Neural progenitor cell (in vitro differentiated cells): ENCODE results near the gene MICB.

Experiments used
- EZH2 ChIP-seq: fragments of 200-600 bp; sonication (generic); IDR thresholded peaks from 2 replicates; pipeline ENCODE4 v1.6.1; 2017; ENCODE audit warnings: antibody characterized with exemption, mild to moderate bottlenecking, moderate library complexity
- TF ChIP-seq, protein P1 (sequence below): fragments of 200-600 bp; sonication (generic); IDR thresholded peaks from 2 replicates; pipeline ENCODE4 v1.5.1; 2017; ENCODE audit warnings: antibody characterized with exemption, mild to moderate bottlenecking

DNA sequence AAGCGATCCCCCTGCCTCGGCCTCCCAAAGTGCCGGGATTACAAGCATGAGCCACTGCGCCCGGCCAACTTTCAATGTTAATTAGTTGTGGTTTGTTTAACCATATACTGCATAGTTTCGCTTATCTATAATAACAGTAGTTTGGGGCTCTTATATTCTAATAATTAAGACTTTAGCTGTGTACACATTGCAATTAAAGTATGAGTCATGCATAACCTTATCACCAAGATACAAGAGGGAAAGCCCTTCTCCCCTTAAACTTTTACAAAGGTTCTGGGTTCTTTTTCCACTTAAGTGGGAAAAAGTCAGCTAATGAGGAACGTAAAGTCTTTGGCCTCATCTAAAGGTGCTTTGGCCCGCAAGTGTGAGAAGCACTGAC, 27.6 kb downstream of the MICB start:
- TF ChIP-seq, protein P1, sequence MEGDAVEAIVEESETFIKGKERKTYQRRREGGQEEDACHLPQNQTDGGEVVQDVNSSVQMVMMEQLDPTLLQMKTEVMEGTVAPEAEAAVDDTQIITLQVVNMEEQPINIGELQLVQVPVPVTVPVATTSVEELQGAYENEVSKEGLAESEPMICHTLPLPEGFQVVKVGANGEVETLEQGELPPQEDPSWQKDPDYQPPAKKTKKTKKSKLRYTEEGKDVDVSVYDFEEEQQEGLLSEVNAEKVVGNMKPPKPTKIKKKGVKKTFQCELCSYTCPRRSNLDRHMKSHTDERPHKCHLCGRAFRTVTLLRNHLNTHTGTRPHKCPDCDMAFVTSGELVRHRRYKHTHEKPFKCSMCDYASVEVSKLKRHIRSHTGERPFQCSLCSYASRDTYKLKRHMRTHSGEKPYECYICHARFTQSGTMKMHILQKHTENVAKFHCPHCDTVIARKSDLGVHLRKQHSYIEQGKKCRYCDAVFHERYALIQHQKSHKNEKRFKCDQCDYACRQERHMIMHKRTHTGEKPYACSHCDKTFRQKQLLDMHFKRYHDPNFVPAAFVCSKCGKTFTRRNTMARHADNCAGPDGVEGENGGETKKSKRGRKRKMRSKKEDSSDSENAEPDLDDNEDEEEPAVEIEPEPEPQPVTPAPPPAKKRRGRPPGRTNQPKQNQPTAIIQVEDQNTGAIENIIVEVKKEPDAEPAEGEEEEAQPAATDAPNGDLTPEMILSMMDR: no peak
- TF ChIP-seq EZH2: no peak
